ENCODE measurements around the gene DCAF8.

Gene DCAF8

GRCh38 chr1:160282807-160283206 is 20.5 kb upstream of the DCAF8 start:
- H3K27me3 ChIP-seq (replicated peaks; ENCODE audit: insufficient read depth, low read length) = no peaks in the 10 kb centered on the region
- TF ChIP-seq CTCF (IDR thresholded peaks at IDR 0.05; ENCODE audit: low read length) (no peak), EZH2 (optimal IDR thresholded peaks at IDR 0.05; ENCODE audit: low read depth, low read length) (no peak)
- peaks cover 11% of the 10 kb centered on the region for H3K36me3 ChIP-seq (replicated peaks; ENCODE audit: insufficient read depth, low read length)

GRCh38 chr1:160277987-160278386 is 15.6 kb upstream of the DCAF8 start:
- Histone ChIP-seq H3F3A (ENCODE audit: insufficient read depth, low read length) (no peaks in the 10 kb centered on the region), H3K4me3 (ENCODE audit: low read length) (no peak overlapping the region), H2AFZ (ENCODE audit: low read length) (no peak overlapping the region), H3K9me3 (replicated peaks; ENCODE audit: insufficient read depth, low read length) (no peaks in the 10 kb centered on the region), H3K4me2 (ENCODE audit: low read depth, low read length) (no peak overlapping the region), H3K27me3 (replicated peaks; ENCODE audit: insufficient read depth, low read length) (no peaks in the 10 kb centered on the region), H3K4me1 (ENCODE audit: low read length) (no peaks in the 10 kb centered on the region), H3K27ac (ENCODE audit: low read length) (no peak overlapping the region), H3K9ac (ENCODE audit: low read length) (no peak overlapping the region), H3K36me3 (replicated peaks; ENCODE audit: insufficient read depth, low read length) (peaks cover 11% of the 10 kb centered on the region), H4K20me1 (ENCODE audit: insufficient read depth, low read length) (no peaks in the 10 kb centered on the region), H3K9me2 (replicated peaks; ENCODE audit: insufficient read depth, low read length) (no peaks in the 10 kb centered on the region), H3K79me2 (ENCODE audit: low read length) (peaks cover 5% of the 10 kb centered on the region)
- no peak for TF ChIP-seq CTCF (IDR thresholded peaks at IDR 0.05; ENCODE audit: low read length)
- TF ChIP-seq EZH2 (optimal IDR thresholded peaks at IDR 0.05; ENCODE audit: low read depth, low read length) = no peak
- TF ChIP-seq EZH2phosphoT487 (IDR thresholded peaks at IDR 0.05; ENCODE audit: low read length) = no peak
- no peak for DNase-seq

More at GRCh38 chr1:160282807-160283206, 20.5 kb upstream of the DCAF8 start:
- H3K4me3 ChIP-seq (ENCODE audit: low read length) = no peak overlapping the region
- peaks cover 4% of the 10 kb centered on the region; the same call in 1 of the 2 replicates for H3K4me1 ChIP-seq (ENCODE audit: low read length)
- no peak overlapping the region for H3K9ac ChIP-seq (ENCODE audit: low read length)
- H3K27ac ChIP-seq (ENCODE audit: low read length) = no peak overlapping the region
- H3K4me2 ChIP-seq (ENCODE audit: low read depth, low read length) = no peak overlapping the region
- no peak for DNase-seq
- no peak overlapping the region for H2AFZ ChIP-seq (ENCODE audit: low read length)
- H3K9me3 ChIP-seq (replicated peaks; ENCODE audit: insufficient read depth, low read length) = no peaks in the 10 kb centered on the region
- H3K9me2 ChIP-seq (replicated peaks; ENCODE audit: insufficient read depth, low read length) = no peaks in the 10 kb centered on the region
- peaks cover 13% of the 10 kb centered on the region; the same call in 1 of the 2 replicates for H3F3A ChIP-seq (ENCODE audit: insufficient read depth, low read length)
- peaks cover 25% of the 10 kb centered on the region for H3K79me2 ChIP-seq (ENCODE audit: low read length)
- H4K20me1 ChIP-seq (ENCODE audit: insufficient read depth, low read length) = no peaks in the 10 kb centered on the region

- H3K27ac ChIP-seq (ENCODE audit: low read length) = no peak overlapping the region
- H4K20me1 ChIP-seq (ENCODE audit: insufficient read depth, low read length) = no peaks in the 10 kb centered on the region
- no peak overlapping the region for H3K9ac ChIP-seq (ENCODE audit: low read length)
- no peak overlapping the region for H3K4me3 ChIP-seq (ENCODE audit: low read length)
- H3F3A ChIP-seq (ENCODE audit: insufficient read depth, low read length) = no peaks in the 10 kb centered on the region
- H3K9me3 ChIP-seq (replicated peaks; ENCODE audit: insufficient read depth, low read length) = no peaks in the 10 kb centered on the region
- no peaks in the 10 kb centered on the region for H3K9me2 ChIP-seq (replicated peaks; ENCODE audit: insufficient read depth, low read length)
- H2AFZ ChIP-seq (ENCODE audit: low read length) = no peak overlapping the region
- TF ChIP-seq CTCF (IDR thresholded peaks at IDR 0.05; ENCODE audit: low read length) = no peak
- TF ChIP-seq EZH2 (optimal IDR thresholded peaks at IDR 0.05; ENCODE audit: low read depth, low read length) = no peak
- no peak for TF ChIP-seq EZH2phosphoT487 (IDR thresholded peaks at IDR 0.05; ENCODE audit: low read length)
- H3K36me3 ChIP-seq (replicated peaks; ENCODE audit: insufficient read depth, low read length) = peaks cover 11% of the 10 kb centered on the region
- no peaks in the 10 kb centered on the region for H3K79me2 ChIP-seq (ENCODE audit: low read length)
- H3K27me3 ChIP-seq (replicated peaks; ENCODE audit: insufficient read depth, low read length) = no peaks in the 10 kb centered on the region
- DNase-seq = no peak
- no peaks in the 10 kb centered on the region for H3K4me1 ChIP-seq (ENCODE audit: low read length)
- no peak overlapping the region for H3K4me2 ChIP-seq (ENCODE audit: low read depth, low read length)
Measured at GRCh38 chr1:160277330-160277729, 15.0 kb upstream of the DCAF8 start.

Measured in MM.1S (cell line).